Measurements from ENCODE around the gene MYO1E. TPM values are rescaled to one million over a fixed set of nuclear protein-coding genes. Genes with fewer than 3 reads are reported as not detected.
A peak's percentile ranks its signal among the peaks of the same experiment; 100 is the strongest.

Gene MYO1E
- total RNA-seq, 1 donor from 2014 or later, result 33.6 TPM

GRCh38 chr15:59186501-59186900, 186.2 kb downstream of the MYO1E start:
- peaks cover 23% of the 10 kb centered on the region for H3K36me3 Mint-ChIP-seq (ENCODE audit: low read depth)
- DNase-seq (ENCODE audit: low spot score), result no peak
- H3K27ac Mint-ChIP-seq, result no peak overlapping the region
- H3K9me3 Mint-ChIP-seq, result peaks cover 21% of the 10 kb centered on the region
- no peaks in the 10 kb centered on the region for H3K4me1 Mint-ChIP-seq (ENCODE audit: low read depth)
- intact Hi-C loops (cut with micrococcal nuclease), result no loop called here
- no peak overlapping the region for H3K4me3 Mint-ChIP-seq
- H3K27me3 Mint-ChIP-seq (ENCODE audit: insufficient read depth), result peaks cover 1% of the 10 kb centered on the region

GRCh38 chr15:59185725-59186124, 186.9 kb downstream of the MYO1E start:
- H3K9me3 Mint-ChIP-seq, result peaks cover 27% of the 10 kb centered on the region
- no peaks in the 10 kb centered on the region for H3K4me1 Mint-ChIP-seq (ENCODE audit: low read depth)
- intact Hi-C loops (cut with micrococcal nuclease), result no loop called here
- no peak overlapping the region for H3K4me3 Mint-ChIP-seq
- no peak overlapping the region for H3K27ac Mint-ChIP-seq
- H3K36me3 Mint-ChIP-seq (ENCODE audit: low read depth), result peaks cover 27% of the 10 kb centered on the region
- peaks cover 1% of the 10 kb centered on the region for H3K27me3 Mint-ChIP-seq (ENCODE audit: insufficient read depth)
- no peak for DNase-seq (ENCODE audit: low spot score)

- intact Hi-C loops (cut with micrococcal nuclease), result no loop called here
- no peak for DNase-seq (ENCODE audit: low spot score)
- Mint-ChIP-seq H3K27me3 (ENCODE audit: insufficient read depth) (no peaks in the 10 kb centered on the region), H3K4me1 (ENCODE audit: low read depth) (peaks cover 5% of the 10 kb centered on the region), H3K27ac (no peak overlapping the region), H3K4me3 (no peak overlapping the region), H3K36me3 (ENCODE audit: low read depth) (peaks cover 22% of the 10 kb centered on the region), H3K9me3 (peaks cover 27% of the 10 kb centered on the region)
Observed at GRCh38 chr15:59180945-59181600, 191.6 kb downstream of the MYO1E start.

- intact Hi-C loops (cut with micrococcal nuclease), result no loop called here
- peaks cover 23% of the 10 kb centered on the region for H3K36me3 Mint-ChIP-seq (ENCODE audit: low read depth)
Observed at GRCh38 chr15:59179717-59180116, 193.0 kb downstream of the MYO1E start.

GRCh38 chr15:59178151-59178695, 194.4 kb downstream of the MYO1E start:
- Mint-ChIP-seq H3K27ac (no peak overlapping the region), H3K27me3 (ENCODE audit: insufficient read depth) (no peaks in the 10 kb centered on the region), H3K9me3 (peaks cover 18% of the 10 kb centered on the region), H3K4me3 (no peak overlapping the region), H3K4me1 (ENCODE audit: low read depth) (peaks cover 15% of the 10 kb centered on the region), H3K36me3 (ENCODE audit: low read depth) (peaks cover 27% of the 10 kb centered on the region)
- no peak for DNase-seq (ENCODE audit: low spot score)
- intact Hi-C loops (cut with micrococcal nuclease), result no loop called here

More at GRCh38 chr15:59179717-59180116, 193.0 kb downstream of the MYO1E start:
- no peak overlapping the region for H3K27ac Mint-ChIP-seq
- peaks cover 15% of the 10 kb centered on the region for H3K4me1 Mint-ChIP-seq (ENCODE audit: low read depth)
- no peak for DNase-seq (ENCODE audit: low spot score)
- no peak overlapping the region for H3K4me3 Mint-ChIP-seq
- H3K9me3 Mint-ChIP-seq, result peaks cover 24% of the 10 kb centered on the region
- H3K27me3 Mint-ChIP-seq (ENCODE audit: insufficient read depth), result no peaks in the 10 kb centered on the region

GRCh38 chr15:59177317-59177660, 195.4 kb downstream of the MYO1E start:
- no peaks in the 10 kb centered on the region for H3K27me3 Mint-ChIP-seq (ENCODE audit: insufficient read depth)
- H3K27ac Mint-ChIP-seq, result no peak overlapping the region
- peaks cover 20% of the 10 kb centered on the region for H3K36me3 Mint-ChIP-seq (ENCODE audit: low read depth)
- no peak for DNase-seq (ENCODE audit: low spot score)
- H3K4me3 Mint-ChIP-seq, result no peak overlapping the region
- peaks cover 11% of the 10 kb centered on the region for H3K9me3 Mint-ChIP-seq
- intact Hi-C loops (cut with micrococcal nuclease), result no loop called here
- H3K4me1 Mint-ChIP-seq (ENCODE audit: low read depth), result peaks cover 15% of the 10 kb centered on the region

- Mint-ChIP-seq H3K27me3 (ENCODE audit: insufficient read depth) (no peaks in the 10 kb centered on the region), H3K4me3 (no peak overlapping the region), H3K4me1 (ENCODE audit: low read depth) (peaks cover 15% of the 10 kb centered on the region), H3K9me3 (peaks cover 9% of the 10 kb centered on the region), H3K27ac (no peak overlapping the region), H3K36me3 (ENCODE audit: low read depth) (peaks cover 20% of the 10 kb centered on the region)
- DNase-seq (ENCODE audit: low spot score), result no peak
- intact Hi-C loops (cut with micrococcal nuclease), result no loop called here
Observed at GRCh38 chr15:59176653-59177316, 195.9 kb downstream of the MYO1E start.

GRCh38 chr15:59174835-59175831, 197.5 kb downstream of the MYO1E start:
- intact Hi-C loops (cut with micrococcal nuclease), result loop anchor here (1.0 kb wide), 1 partner anchor 318 kb away; no protein-coding TSS in a partner anchor
- Mint-ChIP-seq H3K9me3 (no peaks in the 10 kb centered on the region), H3K36me3 (ENCODE audit: low read depth) (peaks cover 12% of the 10 kb centered on the region), H3K27ac (peak overlapping the region; percentile 41), H3K4me1 (ENCODE audit: low read depth) (peaks cover 23% of the 10 kb centered on the region), H3K27me3 (ENCODE audit: insufficient read depth) (no peaks in the 10 kb centered on the region), H3K4me3 (no peak overlapping the region)
- DNase-seq (ENCODE audit: low spot score), result peak; percentile 12

- intact Hi-C loops (cut with micrococcal nuclease), result no loop called here
- no peaks in the 10 kb centered on the region for H3K9me3 Mint-ChIP-seq
- no peak overlapping the region for H3K27ac Mint-ChIP-seq
- DNase-seq (ENCODE audit: low spot score), result no peak
- no peak overlapping the region for H3K4me3 Mint-ChIP-seq
- H3K36me3 Mint-ChIP-seq (ENCODE audit: low read depth), result peaks cover 13% of the 10 kb centered on the region
- H3K4me1 Mint-ChIP-seq (ENCODE audit: low read depth), result peaks cover 32% of the 10 kb centered on the region
- no peaks in the 10 kb centered on the region for H3K27me3 Mint-ChIP-seq (ENCODE audit: insufficient read depth)
Observed at GRCh38 chr15:59174151-59174834, 198.4 kb downstream of the MYO1E start.

- Mint-ChIP-seq H3K27ac (no peak overlapping the region), H3K9me3 (no peaks in the 10 kb centered on the region), H3K4me3 (no peak overlapping the region), H3K27me3 (ENCODE audit: insufficient read depth) (no peaks in the 10 kb centered on the region), H3K36me3 (ENCODE audit: low read depth) (peaks cover 14% of the 10 kb centered on the region), H3K4me1 (ENCODE audit: low read depth) (peaks cover 35% of the 10 kb centered on the region)
- no peak for DNase-seq (ENCODE audit: low spot score)
- intact Hi-C loops (cut with micrococcal nuclease), result no loop called here
Observed at GRCh38 chr15:59173194-59173593, 199.5 kb downstream of the MYO1E start.

- peaks cover 13% of the 10 kb centered on the region for H3K36me3 Mint-ChIP-seq (ENCODE audit: low read depth)
- H3K27ac Mint-ChIP-seq, result no peak overlapping the region
- H3K4me1 Mint-ChIP-seq (ENCODE audit: low read depth), result peaks cover 36% of the 10 kb centered on the region
- no peak overlapping the region for H3K4me3 Mint-ChIP-seq
- intact Hi-C loops (cut with micrococcal nuclease), result no loop called here
- H3K27me3 Mint-ChIP-seq (ENCODE audit: insufficient read depth), result no peaks in the 10 kb centered on the region
- DNase-seq (ENCODE audit: low spot score), result no peak
- no peaks in the 10 kb centered on the region for H3K9me3 Mint-ChIP-seq
Observed at GRCh38 chr15:59172289-59172901, 200.3 kb downstream of the MYO1E start.

- Mint-ChIP-seq H3K27ac (no peak overlapping the region), H3K9me3 (no peaks in the 10 kb centered on the region), H3K36me3 (ENCODE audit: low read depth) (peaks cover 19% of the 10 kb centered on the region), H3K27me3 (ENCODE audit: insufficient read depth) (no peaks in the 10 kb centered on the region), H3K4me1 (ENCODE audit: low read depth) (peaks cover 39% of the 10 kb centered on the region), H3K4me3 (no peak overlapping the region)
- intact Hi-C loops (cut with micrococcal nuclease), result no loop called here
- DNase-seq (ENCODE audit: low spot score), result no peak
Observed at GRCh38 chr15:59171067-59171397, 201.6 kb downstream of the MYO1E start.

Data from activated T-helper 1 cell treated with anti-CD3 and anti-CD28 coated beads, Interleukin-12 subunit alpha, Interleukin-12 subunit beta, Interleukin-2, Interleukin-4 antibody, amounts not matched to agents 30 ng/mL and 10 ng/mL and 1 ng/mL, durations not matched to agents 14 hours and 24 hours and 36 hours (primary cell).